NCI-H345 treated with DMSO at 0.1 percent for 48 hours (cell line): ENCODE results near the gene KLK5.
"Not testable (repeated sequence)": the region's sequence is repeated elsewhere in the genome, so short reads cannot be mapped to it uniquely, and the experiment has no call there.

Experiments used
- DNase-seq: peaks from one replicate; lab custom pipeline; 2025; ENCODE audit not compliant: unreplicated experiment; lab: John Stamatoyannopoulos, UW

Gene KLK5

GRCh38 chr19:50952910-50953309 lies at the start of gene KLK5:
Gene KLK5, minus strand, starts transcription at chr19:50953038. Its CDS starts 381 bp downstream, at chr19:50952657.
- DNase-seq = no peak

GRCh38 chr19:51002089-51002532 lies 49.3 kb upstream of the KLK5 start:
- no peak for DNase-seq

GRCh38 chr19:51001515-51001914 lies 48.7 kb upstream of the KLK5 start, which contains the start of gene KLK8:
Gene KLK8, minus strand, starts transcription at chr19:51001604. Its CDS starts 437 bp downstream, at chr19:51001167.
- no peak for DNase-seq

GRCh38 chr19:51000981-51001380 lies 48.1 kb upstream of the KLK5 start:
- no peak for DNase-seq

- no peak for DNase-seq
Measured at GRCh38 chr19:51000426-51000825, 47.6 kb upstream of the KLK5 start.

GRCh38 chr19:50998686-50999085 lies 45.8 kb upstream of the KLK5 start:
- DNase-seq = no peak

- DNase-seq = no peak
Measured at GRCh38 chr19:50998061-50998460, 45.2 kb upstream of the KLK5 start.

GRCh38 chr19:50994129-50994528 lies 41.3 kb upstream of the KLK5 start:
- no peak for DNase-seq

GRCh38 chr19:50992666-50993035 lies 39.8 kb upstream of the KLK5 start:
- no peak for DNase-seq

GRCh38 chr19:50984416-50984815 lies 31.6 kb upstream of the KLK5 start:
- DNase-seq = not testable (repeated sequence)

GRCh38 chr19:50983625-50984292 lies 30.9 kb upstream of the KLK5 start, which contains the start of gene KLK7:
Gene KLK7, minus strand, starts transcription at chr19:50983917. Its CDS starts 1,518 bp downstream, at chr19:50982399.
- no peak for DNase-seq

GRCh38 chr19:50982186-50982585 lies 29.3 kb upstream of the KLK5 start:
- no peak for DNase-seq

GRCh38 chr19:50981587-50982146 lies 28.8 kb upstream of the KLK5 start:
- DNase-seq = no peak

- no peak for DNase-seq
Measured at GRCh38 chr19:50980208-50980607, 27.4 kb upstream of the KLK5 start.

- DNase-seq = no peak
Measured at GRCh38 chr19:50979758-50980157, 26.9 kb upstream of the KLK5 start.

GRCh38 chr19:50978772-50979390 lies 26.0 kb upstream of the KLK5 start:
- DNase-seq = no peak

- no peak for DNase-seq
Measured at GRCh38 chr19:50977626-50978025, 24.8 kb upstream of the KLK5 start.

- DNase-seq = no peak
Measured at GRCh38 chr19:50975766-50976165, 22.9 kb upstream of the KLK5 start.

- DNase-seq = no peak
Measured at GRCh38 chr19:50974702-50975556, 22.1 kb upstream of the KLK5 start.

GRCh38 chr19:50972795-50973376 lies 20.0 kb upstream of the KLK5 start:
- no peak for DNase-seq

GRCh38 chr19:50969810-50970209 lies 17.0 kb upstream of the KLK5 start:
- DNase-seq = not testable (repeated sequence)
